ENCODE measurements around the gene NECTIN4. TPM values are rescaled to one million over a fixed set of nuclear protein-coding genes. Genes with fewer than 3 reads are reported as not detected.

The NECTIN4 gene
- total RNA-seq, 2 experiments from 2014 or later: not detected

GRCh38 chr1:161069731-161070270, 19.6 kb downstream of the NECTIN4 start, which contains the start of gene ARHGAP30:
Gene ARHGAP30, minus strand, starts transcription at chr1:161069891. Its CDS starts 267 bp downstream, at chr1:161069624.
- ChIA-PET POLR2A (interaction anchor here (0.5 to 3.9 kb wide), 14 partner anchors 12 to 133 kb away, joined by 3 to 42 read pairs (median 5); partner anchors contain the start of genes NDUFS2, NIT1, PFDN2 and TSTD1), CTCF (ENCODE audit: unreplicated experiment) (interaction anchor here (0.6 to 1.1 kb wide), 3 partner anchors 15 to 37 kb away, joined by 3 to 4 read pairs (median 3); no protein-coding TSS in a partner anchor)
- H2AFZ ChIP-seq (ENCODE audit: low read length): peak within 1 kb of the TSS; percentile 80; the same call in 1 of the 2 replicates
- intact Hi-C loops (cut with micrococcal nuclease; ENCODE audit: unreplicated experiment): loop anchor here (2.0 kb wide), 2 partner anchors 49 to 85 kb away; partner anchors contain the start of genes NIT1 and PFDN2
- no peaks in the 10 kb centered on the region for H3K9me3 ChIP-seq (ENCODE audit: low read length)
- peak within 1 kb of the TSS; percentile 86 for H3K27ac ChIP-seq (ENCODE audit: low read depth, low read length, poor library complexity, severe bottlenecking)
- peak within 1 kb of the TSS; percentile 96 for H3K4me3 ChIP-seq (ENCODE audit: low read depth, low read length, poor library complexity, severe bottlenecking)
- peaks cover 24% of the 10 kb centered on the region for H3K36me3 ChIP-seq (ENCODE audit: insufficient read depth, low read length)
- H3K4me1 ChIP-seq (ENCODE audit: insufficient read depth, low read length, poor library complexity, severe bottlenecking): peaks cover 30% of the 10 kb centered on the region
- DNase-seq (ENCODE audit: low spot score): peak; percentile 97
- no peaks in the 10 kb centered on the region for H3K9me2 ChIP-seq (ENCODE audit: insufficient read depth, low read length)
- H3K4me2 ChIP-seq (ENCODE audit: low read length): peak within 1 kb of the TSS; percentile 99
- peaks cover 45% of the 10 kb centered on the region for H3K79me2 ChIP-seq (ENCODE audit: insufficient read depth, low read depth, low read length)
- TF ChIP-seq, protein P1, sequence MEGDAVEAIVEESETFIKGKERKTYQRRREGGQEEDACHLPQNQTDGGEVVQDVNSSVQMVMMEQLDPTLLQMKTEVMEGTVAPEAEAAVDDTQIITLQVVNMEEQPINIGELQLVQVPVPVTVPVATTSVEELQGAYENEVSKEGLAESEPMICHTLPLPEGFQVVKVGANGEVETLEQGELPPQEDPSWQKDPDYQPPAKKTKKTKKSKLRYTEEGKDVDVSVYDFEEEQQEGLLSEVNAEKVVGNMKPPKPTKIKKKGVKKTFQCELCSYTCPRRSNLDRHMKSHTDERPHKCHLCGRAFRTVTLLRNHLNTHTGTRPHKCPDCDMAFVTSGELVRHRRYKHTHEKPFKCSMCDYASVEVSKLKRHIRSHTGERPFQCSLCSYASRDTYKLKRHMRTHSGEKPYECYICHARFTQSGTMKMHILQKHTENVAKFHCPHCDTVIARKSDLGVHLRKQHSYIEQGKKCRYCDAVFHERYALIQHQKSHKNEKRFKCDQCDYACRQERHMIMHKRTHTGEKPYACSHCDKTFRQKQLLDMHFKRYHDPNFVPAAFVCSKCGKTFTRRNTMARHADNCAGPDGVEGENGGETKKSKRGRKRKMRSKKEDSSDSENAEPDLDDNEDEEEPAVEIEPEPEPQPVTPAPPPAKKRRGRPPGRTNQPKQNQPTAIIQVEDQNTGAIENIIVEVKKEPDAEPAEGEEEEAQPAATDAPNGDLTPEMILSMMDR (conservative IDR thresholded peaks at IDR 0.05; ENCODE audit: low read length): no peak
- no peak for TF ChIP-seq EZH2phosphoT487 (IDR thresholded peaks at IDR 0.05; ENCODE audit: borderline replicate concordance, low read depth, low read length)
- H4K20me1 ChIP-seq (ENCODE audit: insufficient read depth, low read length): peaks cover 6% of the 10 kb centered on the region; the same call in 1 of the 2 replicates
- no TSS peak for BruUV-seq (replicated peaks)

GRCh38 chr1:161069241-161069640, 20.1 kb downstream of the NECTIN4 start:
- CTCF ChIA-PET (ENCODE audit: unreplicated experiment): interaction anchor here (0.6 to 1.1 kb wide), 3 partner anchors 14 to 38 kb away, joined by 3 to 4 read pairs (median 3); no protein-coding TSS in a partner anchor
- Histone ChIP-seq H4K20me1 (ENCODE audit: insufficient read depth, low read length) (peaks cover 6% of the 10 kb centered on the region; the same call in 1 of the 2 replicates), H3K4me1 (ENCODE audit: insufficient read depth, low read length, poor library complexity, severe bottlenecking) (peaks cover 30% of the 10 kb centered on the region), H3K79me2 (ENCODE audit: insufficient read depth, low read depth, low read length) (peaks cover 48% of the 10 kb centered on the region), H3K9me3 (ENCODE audit: low read length) (no peaks in the 10 kb centered on the region), H2AFZ (ENCODE audit: low read length) (peak overlapping the region; percentile 80; the same call in 1 of the 2 replicates), H3K4me2 (ENCODE audit: low read length) (peak overlapping the region; percentile 99), H3K36me3 (ENCODE audit: insufficient read depth, low read length) (peaks cover 27% of the 10 kb centered on the region), H3K9me2 (ENCODE audit: insufficient read depth, low read length) (no peaks in the 10 kb centered on the region), H3K4me3 (ENCODE audit: low read depth, low read length, poor library complexity, severe bottlenecking) (peak overlapping the region; percentile 96), H3K27ac (ENCODE audit: low read depth, low read length, poor library complexity, severe bottlenecking) (peak overlapping the region; percentile 86)
- intact Hi-C loops (cut with micrococcal nuclease; ENCODE audit: unreplicated experiment): loop anchor here (2.0 kb wide), 2 partner anchors 50 to 86 kb away; partner anchors contain the start of genes NIT1 and PFDN2
- TF ChIP-seq, protein P1 (conservative IDR thresholded peaks at IDR 0.05; ENCODE audit: low read length): no peak
- TF ChIP-seq EZH2phosphoT487 (IDR thresholded peaks at IDR 0.05; ENCODE audit: borderline replicate concordance, low read depth, low read length): no peak
- DNase-seq (ENCODE audit: low spot score): peak; percentile 41
- BruUV-seq (replicated peaks): no TSS peak
- POLR2A ChIA-PET: interaction anchor here (0.5 to 3.9 kb wide), 14 partner anchors 9 to 133 kb away, joined by 3 to 42 read pairs (median 5); partner anchors contain the start of genes NDUFS2, NIT1, PFDN2 and TSTD1
